Endothelial cell of umbilical vein (primary cell): ENCODE measurements around the gene FOSL2. TPM values are rescaled to one million over a fixed set of nuclear protein-coding genes. Genes with fewer than 3 reads are reported as not detected.

Experiments used
- BruUV-seq: library from RNA; stranded (reverse); fragments of 400-500 nt; replicated peaks from 2 replicates; lab custom pipeline; 2021; lab: Mats Ljungman, UMichigan
- CTCF ChIA-PET: fragments of 300-600, 350-600 bp; sonication (Branson Sonifier 250); formaldehyde crosslinking; loops from one replicate; lab custom pipeline; 2021; ENCODE audit warnings: antibody characterized with exemption, inconsistent platforms; lab: Charles Lee
- POLR2A ChIA-PET: fragments of 300-600, 350-600 bp; sonication (Branson Sonifier 250); formaldehyde crosslinking; loops from one replicate; lab custom pipeline; 2021; ENCODE audit warnings: antibody characterized with exemption, inconsistent platforms; lab: Charles Lee
- DNase-seq: peaks from one replicate; pipeline ENCODE4 v3.0.0-alpha.2; 2011; ENCODE audit warnings: low read depth, low spot score
- FAIRE-seq: peaks from 2 replicates; lab custom pipeline; 2011; peaks lifted over from hg19 to GRCh38; lab: Jason Lieb, UNC
- H2AFZ ChIP-seq: 2 replicates; pipeline ENCODE4 v1.6.0; 2012; ENCODE audit warnings: low read depth, low read length, control low read depth, inconsistent platforms
- H3K27ac ChIP-seq: 2 replicates; pipeline ENCODE4 v1.5.1; 2011; ENCODE audit warnings: low read depth, mild to moderate bottlenecking, control low read depth, low read length, moderate library complexity; ENCODE audit not compliant: insufficient read depth
- H3K27me3 ChIP-seq, 2 experiments: 2 replicates each; pipeline versions ENCODE4 v1.6.0 to v1.6.1; 2011; ENCODE audit warnings: low read length in 2 of 2, mixed read lengths in 1 of 2; ENCODE audit not compliant: control insufficient read depth in 2 of 2, insufficient read depth in 2 of 2
- H3K36me3 ChIP-seq, 2 experiments: 2 replicates in 1 of 2; 3 replicates in 1 of 2; pipeline ENCODE4 v1.5.1; 2011; ENCODE audit warnings: low read length in 2 of 2, mild to moderate bottlenecking in 1 of 2, moderate library complexity in 1 of 2; ENCODE audit not compliant: control insufficient read depth in 2 of 2, insufficient read depth in 2 of 2; ENCODE audit errors: extremely low read depth in 1 of 2
- H3K4me1 ChIP-seq: 3 replicates; pipeline ENCODE4 v1.5.1; 2011; ENCODE audit warnings: mild to moderate bottlenecking, low read length; ENCODE audit not compliant: control insufficient read depth, insufficient read depth; ENCODE audit errors: extremely low read depth
- H3K4me2 ChIP-seq: 2 replicates; pipeline ENCODE4 v1.6.1; 2011; ENCODE audit warnings: low read length, control low read depth, mixed read lengths; ENCODE audit not compliant: insufficient read depth
- H3K4me3 ChIP-seq, 3 experiments: fragments of 200-600 bp in 1 of 3; sonication (generic), shearing (Covaris generic) in 1 of 3; replicated peaks in 1 of 3; 2 replicates each; pipeline ENCODE4 v1.5.1; 2011 to 2016; ENCODE audit warnings: control low read depth in 3 of 3, low read length in 3 of 3, mild to moderate bottlenecking in 2 of 3, inconsistent platforms in 1 of 3, low read depth in 1 of 3, moderate library complexity in 1 of 3; ENCODE audit not compliant: insufficient read depth in 1 of 3
- H3K79me2 ChIP-seq: 2 replicates; pipeline ENCODE4 v1.6.0; 2012; ENCODE audit warnings: low read length, inconsistent platforms; ENCODE audit not compliant: control insufficient read depth, insufficient read depth
- H3K9ac ChIP-seq: replicated peaks from 2 replicates; pipeline ENCODE3; 2011; ENCODE audit warnings: low read length, control low read depth; ENCODE audit not compliant: insufficient read depth; ENCODE audit errors: extremely low read depth
- H3K9me1 ChIP-seq: replicated peaks from 3 replicates; pipeline ENCODE4 v1.6.0; 2011; ENCODE audit warnings: mild to moderate bottlenecking, low read length; ENCODE audit not compliant: control insufficient read depth, insufficient read depth; ENCODE audit errors: extremely low read depth
- H3K9me3 ChIP-seq: replicated peaks from 2 replicates; pipeline ENCODE4 v1.5.1; 2012; ENCODE audit warnings: low read length, inconsistent platforms; ENCODE audit not compliant: control insufficient read depth, insufficient read depth
- H4K20me1 ChIP-seq: replicated peaks from 2 replicates; pipeline ENCODE3; 2011; ENCODE audit warnings: mild to moderate bottlenecking, low read length; ENCODE audit not compliant: control insufficient read depth, insufficient read depth; ENCODE audit errors: extremely low read depth
- EZH2 ChIP-seq: IDR thresholded peaks from 2 replicates; pipeline ENCODE4 v1.6.1; 2012; ENCODE audit warnings: borderline replicate concordance, low read depth, mild to moderate bottlenecking, moderate library complexity, low read length, inconsistent platforms; ENCODE audit not compliant: severe bottlenecking
- JUN ChIP-seq: IDR thresholded peaks from 2 replicates; pipeline ENCODE4 v1.6.1; 2011; ENCODE audit warnings: borderline replicate concordance, low read depth; ENCODE audit not compliant: insufficient read length, insufficient read depth
- POLR2A ChIP-seq: IDR thresholded peaks from 2 replicates; pipeline ENCODE4 v1.6.1; 2012; ENCODE audit warnings: low read depth, mild to moderate bottlenecking, control low read depth, low read length
- dilution Hi-C: fragments of 300-500 bp; cut with MboI; formaldehyde crosslinking; loops from one replicate; pipeline ENCODE4 v1.15.0; 2019; ENCODE audit warnings: low sequenced_read_pairs; ENCODE audit not compliant: extremely low pct_ligation_motif_present
- intact Hi-C: fragments of 100-400 bp; cut with micrococcal nuclease; formaldehyde crosslinking; loops from one replicate; pipeline ENCODE4 v1.10.0; 2022
- polyA plus RNA-seq, 4 experiments: library from polyadenylated mRNA; depleted of rRNA in 3 of 4; stranded (reverse) in 3 of 4; unstranded in 1 of 4; fragments of >200 nt; gene quantifications; 2 replicates each; pipeline versions ENCODE4 v1.2.1 to v1.2.3, GENCODE V29; 2011 to 2012; ENCODE audit warnings: missing spikeins in 1 of 4
- total RNA-seq: library from RNA; stranded (reverse); gene quantifications from 2 replicates; pipeline ENCODE4 v1.2.3, GENCODE V29; 2021
- TF ChIP-seq, protein P1 (sequence below), 2 donors: IDR thresholded peaks; 1 replicate in 1 of 2; 2 replicates in 1 of 2; pipeline ENCODE4 v1.5.1; 2011; ENCODE audit warnings: low read length in 2 of 2, mild to moderate bottlenecking in 2 of 2, moderate library complexity in 2 of 2, control low read depth in 1 of 2, inconsistent platforms in 1 of 2, low read depth in 1 of 2; ENCODE audit not compliant: insufficient read depth in 1 of 2; ENCODE audit errors: extremely low read depth in 1 of 2

Gene FOSL2
- total and polyA plus RNA-seq, 2 donors (not counting 3 experiments of a cell fraction or from before 2014, with no cell fraction given), result 43.9 to 85.3 TPM

DNA sequence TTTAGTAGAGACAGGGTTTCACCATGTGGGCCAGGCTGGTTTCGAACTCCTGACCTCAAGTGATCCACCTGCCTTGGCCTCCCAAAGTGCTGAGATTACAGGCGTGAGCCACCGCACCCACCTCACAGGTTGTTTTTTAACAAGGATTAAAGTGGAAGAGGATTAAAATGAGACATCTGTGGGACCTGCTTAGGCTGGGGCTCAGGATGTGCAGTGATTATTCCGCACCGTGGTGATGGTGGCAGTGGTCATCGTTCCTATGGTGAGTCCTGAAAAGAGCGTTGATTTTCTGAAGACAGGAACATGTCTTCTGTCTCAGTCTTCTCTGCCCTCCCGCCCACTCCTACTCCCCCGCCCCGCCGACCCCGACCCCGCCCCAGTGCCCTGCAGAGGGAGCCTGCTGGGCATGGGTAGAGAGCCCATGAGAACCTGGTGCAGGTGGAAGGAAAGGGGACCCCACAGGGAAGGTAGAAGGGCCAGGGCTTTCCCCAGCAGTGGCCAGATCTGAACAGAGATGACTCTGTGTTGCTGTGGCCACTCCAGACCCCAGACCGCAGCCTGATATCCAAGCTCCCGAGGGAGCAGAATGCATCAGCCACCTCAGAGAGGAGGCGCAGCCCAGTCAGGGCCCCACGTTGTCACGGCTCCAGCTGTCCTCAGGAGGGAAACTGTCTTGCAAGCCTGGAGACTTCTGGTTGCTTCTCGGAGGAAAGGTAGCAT lies 34.5 kb upstream of the FOSL2 start:
- H4K20me1 ChIP-seq, result no peaks in the 10 kb centered on the region
- H3K79me2 ChIP-seq, result no peaks in the 10 kb centered on the region
- no peaks in the 10 kb centered on the region for H3K36me3 ChIP-seq
- H3K9ac ChIP-seq, result no peak overlapping the region
- FAIRE-seq (no peak), DNase-seq (no peak)
- intact Hi-C loops (no loop called here), dilution Hi-C loops (no loop called here)
- H3K9me3 ChIP-seq, result no peaks in the 10 kb centered on the region
- no TSS peak for BruUV-seq
- H3K9me1 ChIP-seq, result no peaks in the 10 kb centered on the region
- H3K4me2 ChIP-seq, result no peak overlapping the region
- no peak overlapping the region for H3K27ac ChIP-seq
- no peak overlapping the region for H3K4me3 ChIP-seq
- ChIA-PET CTCF (no interaction called here), POLR2A (no interaction called here)
- no peak overlapping the region for H2AFZ ChIP-seq
- TF ChIP-seq, protein P1, sequence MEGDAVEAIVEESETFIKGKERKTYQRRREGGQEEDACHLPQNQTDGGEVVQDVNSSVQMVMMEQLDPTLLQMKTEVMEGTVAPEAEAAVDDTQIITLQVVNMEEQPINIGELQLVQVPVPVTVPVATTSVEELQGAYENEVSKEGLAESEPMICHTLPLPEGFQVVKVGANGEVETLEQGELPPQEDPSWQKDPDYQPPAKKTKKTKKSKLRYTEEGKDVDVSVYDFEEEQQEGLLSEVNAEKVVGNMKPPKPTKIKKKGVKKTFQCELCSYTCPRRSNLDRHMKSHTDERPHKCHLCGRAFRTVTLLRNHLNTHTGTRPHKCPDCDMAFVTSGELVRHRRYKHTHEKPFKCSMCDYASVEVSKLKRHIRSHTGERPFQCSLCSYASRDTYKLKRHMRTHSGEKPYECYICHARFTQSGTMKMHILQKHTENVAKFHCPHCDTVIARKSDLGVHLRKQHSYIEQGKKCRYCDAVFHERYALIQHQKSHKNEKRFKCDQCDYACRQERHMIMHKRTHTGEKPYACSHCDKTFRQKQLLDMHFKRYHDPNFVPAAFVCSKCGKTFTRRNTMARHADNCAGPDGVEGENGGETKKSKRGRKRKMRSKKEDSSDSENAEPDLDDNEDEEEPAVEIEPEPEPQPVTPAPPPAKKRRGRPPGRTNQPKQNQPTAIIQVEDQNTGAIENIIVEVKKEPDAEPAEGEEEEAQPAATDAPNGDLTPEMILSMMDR (IDR thresholded peaks at IDR 0.05; ENCODE audit: extremely low read depth in 1 of 2, insufficient read depth in 1 of 2, low read depth in 1 of 2, low read length in 2 of 2), result no peak
- peaks cover 37% of the 10 kb centered on the region for H3K4me1 ChIP-seq
- H3K27me3 ChIP-seq, result no peaks in the 10 kb centered on the region

DNA sequence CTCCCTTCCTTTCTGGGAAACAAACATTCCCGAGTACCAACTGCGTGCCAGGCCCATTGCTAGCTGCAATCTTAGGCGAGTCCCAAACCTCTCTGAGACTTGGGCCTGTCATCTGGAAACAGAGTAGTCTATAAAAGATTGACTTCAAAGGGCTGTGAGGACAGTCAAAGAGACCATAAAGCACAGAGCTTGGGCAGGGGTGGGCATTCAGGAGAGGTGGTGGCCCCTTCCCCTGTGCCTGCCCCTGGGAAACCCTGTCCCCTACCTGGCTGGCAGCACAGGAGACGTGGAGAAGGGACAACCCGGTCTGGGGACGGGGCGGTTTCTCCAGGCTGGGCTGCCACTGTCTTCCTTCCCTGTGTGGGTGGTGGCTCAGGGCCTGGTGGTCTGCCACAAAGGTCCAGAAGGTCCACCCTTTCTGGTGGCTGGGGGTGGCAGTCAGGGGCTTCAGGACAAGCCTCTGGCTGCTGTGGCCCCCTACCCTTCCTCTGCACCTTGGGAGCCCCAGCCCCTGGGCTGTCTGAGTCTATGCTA lies 33.9 kb upstream of the FOSL2 start:
- no peak overlapping the region for H2AFZ ChIP-seq

More for the DNA sequence above, 33.9 kb upstream of the FOSL2 start:
- no peaks in the 10 kb centered on the region for H3K36me3 ChIP-seq
- H3K4me1 ChIP-seq, result peaks cover 37% of the 10 kb centered on the region
- no peak overlapping the region for H3K4me2 ChIP-seq
- H4K20me1 ChIP-seq, result no peaks in the 10 kb centered on the region
- peak overlapping the region; percentile 8 for H3K9ac ChIP-seq
- ChIA-PET CTCF (interaction anchor here (1.2 kb wide), 1 partner anchor 16 kb away, joined by 4 read pairs; no protein-coding TSS in a partner anchor), POLR2A (no interaction called here)
- no peaks in the 10 kb centered on the region for H3K9me3 ChIP-seq
- H3K27me3 ChIP-seq, result no peaks in the 10 kb centered on the region
- peak overlapping the region; percentile 42 for H3K27ac ChIP-seq
- no peak for TF ChIP-seq EZH2
- TF ChIP-seq JUN, result no peak
- no peak for TF ChIP-seq POLR2A
- no peaks in the 10 kb centered on the region for H3K79me2 ChIP-seq
- BruUV-seq, result no TSS peak
- intact Hi-C loops (loop anchor here (1.0 kb wide), 1 partner anchor 29 kb away; no protein-coding TSS in a partner anchor), dilution Hi-C loops (no loop called here)
- no peaks in the 10 kb centered on the region for H3K9me1 ChIP-seq
- no peak overlapping the region for H3K4me3 ChIP-seq
- DNase-seq (no peak), FAIRE-seq (no peak)
